Measurements from ENCODE around the gene KCNMA1.
A peak's percentile ranks its signal among the peaks of the same experiment; 100 is the strongest.
"Not testable (repeated sequence)": the region's sequence is repeated elsewhere in the genome, so short reads cannot be mapped to it uniquely, and the experiment has no call there.

The KCNMA1 gene

GRCh38 chr10:77351386-77351785, 286.2 kb downstream of the KCNMA1 start:
- DNase-seq = no peak

DNA sequence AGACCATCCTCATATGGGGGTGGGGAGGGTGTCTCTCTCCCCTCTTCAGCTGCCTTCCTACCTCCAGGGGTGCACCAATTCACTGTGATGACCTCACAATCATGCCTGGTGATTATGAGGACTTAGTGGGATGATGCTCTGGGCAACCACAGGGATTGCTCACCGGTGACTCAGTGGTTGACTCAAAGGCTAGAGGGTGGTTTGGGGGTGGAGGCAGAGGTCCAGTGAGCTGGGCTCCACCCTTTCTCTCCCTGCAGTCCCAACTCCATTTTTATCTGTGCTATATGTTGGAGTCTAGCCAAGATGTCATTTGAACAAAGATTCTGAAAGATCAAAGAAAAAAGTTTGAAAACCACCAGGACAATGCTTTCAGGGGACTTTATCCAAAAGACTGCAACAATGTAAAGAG, 286.9 kb downstream of the KCNMA1 start:
- peak; percentile 8 for DNase-seq

GRCh38 chr10:77350134-77350533, 287.5 kb downstream of the KCNMA1 start:
- no peak for DNase-seq

DNA sequence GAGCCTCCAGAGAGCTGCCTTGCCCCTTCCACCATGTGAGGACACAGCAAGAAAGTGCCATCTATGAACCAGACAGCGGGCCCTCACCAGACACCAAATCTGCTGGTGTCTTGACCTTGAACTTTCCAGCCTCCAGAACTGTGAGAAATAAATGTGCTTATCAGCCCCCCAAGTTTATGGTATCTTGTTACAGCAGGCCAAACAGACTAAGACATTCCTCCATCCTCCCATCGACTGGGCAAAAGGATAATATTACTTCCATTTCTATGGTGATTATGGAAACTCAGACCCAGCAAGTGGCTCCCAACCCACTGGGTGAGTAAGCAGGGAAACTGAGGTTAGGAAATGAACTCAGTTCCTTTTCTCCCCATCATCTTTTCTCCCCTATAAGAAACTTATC, 288.4 kb downstream of the KCNMA1 start:
- no peak for DNase-seq

DNA sequence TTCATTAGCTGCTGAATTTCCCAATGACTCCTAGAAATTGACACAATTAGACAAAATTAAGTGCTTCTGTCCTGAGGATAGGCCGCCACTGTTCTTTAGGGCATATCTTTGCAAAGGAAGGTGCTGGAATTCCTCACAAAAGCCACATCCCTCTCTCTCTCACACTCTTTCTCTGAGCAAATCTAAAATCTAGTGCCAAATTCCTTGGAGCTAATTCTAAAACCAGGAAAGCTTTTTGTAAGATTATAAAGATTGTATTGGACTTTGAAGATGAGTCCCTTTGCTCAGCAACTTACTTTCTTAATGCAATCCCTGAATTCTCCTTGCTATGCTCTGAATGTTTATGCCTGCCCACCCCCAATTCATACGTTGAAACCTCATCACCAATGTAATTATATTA, 288.9 kb downstream of the KCNMA1 start:
- DNase-seq = no peak

- DNase-seq = no peak
These were observed 289.5 kb downstream of the KCNMA1 start for GRCh38 chr10:77348082-77348481.

DNA sequence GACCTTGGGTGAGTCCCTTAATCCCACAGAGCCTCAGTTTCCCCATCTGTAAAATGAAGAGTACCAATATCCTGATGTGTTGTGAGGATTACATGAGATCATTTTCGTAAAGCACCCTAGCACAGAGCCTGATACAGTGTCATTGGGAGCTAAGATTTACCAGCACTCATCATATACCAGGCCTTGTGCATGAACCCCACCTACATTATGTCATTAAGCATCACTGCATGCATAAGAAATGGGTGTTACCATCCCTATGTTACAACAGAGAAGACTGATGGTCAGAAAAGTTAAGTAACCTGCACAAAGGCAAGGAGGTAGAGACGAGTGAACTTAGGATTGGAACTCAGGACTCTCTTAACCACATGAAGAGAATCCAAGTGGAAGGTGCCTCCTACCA, 290.6 kb downstream of the KCNMA1 start:
- no peak for DNase-seq

GRCh38 chr10:77341055-77341454, 296.6 kb downstream of the KCNMA1 start:
- no peak for DNase-seq

- not testable (repeated sequence) for DNase-seq
These were observed 297.7 kb downstream of the KCNMA1 start for GRCh38 chr10:77339872-77340271.

- DNase-seq = no peak
These were observed 298.4 kb downstream of the KCNMA1 start for GRCh38 chr10:77339166-77339565.

- DNase-seq = no peak
These were observed 299.5 kb downstream of the KCNMA1 start for GRCh38 chr10:77338143-77338542.

GRCh38 chr10:77334501-77334900, 303.1 kb downstream of the KCNMA1 start:
- no peak for DNase-seq

DNA sequence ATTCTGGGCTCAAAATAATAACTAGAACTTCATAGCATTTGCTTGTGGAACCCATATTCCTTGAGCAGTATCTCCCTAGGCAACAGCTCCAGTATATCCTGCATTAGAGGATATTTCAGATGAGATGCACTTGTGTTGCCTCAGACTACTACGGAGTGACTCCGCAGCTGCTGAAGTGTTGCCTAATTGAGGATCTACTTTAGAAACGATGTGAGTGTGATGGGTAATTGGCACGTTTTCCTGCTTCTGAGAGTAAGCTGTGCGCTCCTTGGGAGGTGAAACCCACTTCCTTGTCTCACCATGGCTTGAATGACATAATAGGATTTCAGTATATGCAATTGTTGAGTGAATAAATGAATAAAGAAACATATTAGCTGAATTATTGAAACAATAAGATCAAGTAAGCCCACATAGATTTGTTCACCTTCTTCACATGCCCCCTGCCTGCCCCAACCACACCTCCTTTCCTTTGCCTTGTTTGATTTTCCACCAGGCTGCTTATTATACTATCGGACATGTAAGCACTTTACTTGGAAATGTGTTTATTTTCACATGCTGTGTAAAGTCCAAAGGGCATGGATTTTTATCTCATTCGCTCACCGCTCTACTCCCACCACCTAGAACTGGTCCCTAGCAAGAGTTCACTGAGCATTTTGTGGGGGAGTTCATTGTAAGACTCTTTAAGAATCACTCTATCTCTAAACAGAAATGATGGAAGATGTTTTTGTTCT, 303.8 kb downstream of the KCNMA1 start:
- DNase-seq = peak; percentile 12

GRCh38 chr10:77332256-77332655, 305.4 kb downstream of the KCNMA1 start:
- DNase-seq = peak; percentile 63

DNA sequence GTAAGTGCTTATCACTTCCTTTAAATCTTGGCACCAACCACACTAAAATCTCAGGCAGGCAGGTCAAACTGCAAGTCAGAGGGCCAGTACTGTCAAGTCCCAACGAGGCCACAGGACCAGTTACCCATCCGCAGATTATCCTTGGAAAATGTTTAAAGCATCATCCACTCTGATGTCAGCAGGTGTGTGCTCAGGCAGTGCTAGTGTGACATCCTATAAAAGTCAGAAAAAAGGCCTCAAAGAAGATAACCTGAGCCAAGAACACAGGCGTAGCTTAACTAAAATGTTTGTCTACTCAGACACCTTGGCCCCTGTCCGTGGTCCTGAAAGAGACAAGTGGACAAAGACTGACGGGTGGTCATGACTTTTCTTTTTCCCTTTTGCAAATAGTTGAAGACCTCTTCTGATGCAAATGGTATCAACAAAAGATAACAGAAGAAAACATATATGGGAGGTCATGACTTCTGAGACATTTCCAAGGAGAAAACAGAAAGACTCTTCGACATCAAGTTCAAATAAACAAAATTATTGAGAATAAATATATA, 309.3 kb downstream of the KCNMA1 start:
- peak; percentile 69 for DNase-seq

DNA sequence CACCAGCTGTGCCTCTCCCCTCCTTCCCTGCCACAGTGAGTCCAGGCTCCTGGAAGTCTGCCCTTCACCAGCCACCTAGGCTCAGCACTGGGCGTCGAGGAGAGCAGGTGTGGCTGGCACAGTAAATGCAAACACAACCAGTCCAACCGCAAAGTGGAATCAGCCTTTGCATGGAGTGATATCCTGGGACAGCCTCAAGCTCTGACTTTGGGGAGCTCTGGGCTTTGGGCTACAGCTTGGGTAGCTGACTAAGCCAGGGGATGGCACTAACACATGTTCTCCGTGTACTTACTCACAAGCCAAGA, 312.4 kb downstream of the KCNMA1 start:
- no peak for DNase-seq

GRCh38 chr10:77321838-77322237, 315.8 kb downstream of the KCNMA1 start:
- no peak for DNase-seq

DNA sequence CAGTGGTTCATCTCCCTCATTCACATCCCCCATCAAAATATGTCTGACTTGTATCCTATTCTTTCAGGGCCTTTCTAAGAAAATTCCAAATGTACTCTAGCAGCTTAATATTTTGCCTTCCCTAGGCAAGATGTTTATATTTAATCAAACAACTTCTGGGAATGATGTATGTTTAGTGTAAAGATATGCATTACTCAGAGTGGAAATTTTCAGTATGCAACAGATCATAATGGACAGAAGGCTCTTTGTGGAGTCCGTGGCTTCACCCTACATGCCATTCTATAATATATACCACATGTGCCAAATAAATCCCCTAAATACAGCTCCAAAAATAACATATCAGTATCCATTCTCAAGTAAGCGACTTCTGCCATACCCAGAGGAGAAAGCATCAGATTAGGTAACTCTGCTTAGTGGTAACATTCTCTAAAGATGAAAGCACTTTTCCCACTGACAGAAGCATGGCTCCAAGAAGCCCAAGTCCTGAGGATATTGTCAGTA, 316.6 kb downstream of the KCNMA1 start:
- peak; percentile 55 for DNase-seq

DNA sequence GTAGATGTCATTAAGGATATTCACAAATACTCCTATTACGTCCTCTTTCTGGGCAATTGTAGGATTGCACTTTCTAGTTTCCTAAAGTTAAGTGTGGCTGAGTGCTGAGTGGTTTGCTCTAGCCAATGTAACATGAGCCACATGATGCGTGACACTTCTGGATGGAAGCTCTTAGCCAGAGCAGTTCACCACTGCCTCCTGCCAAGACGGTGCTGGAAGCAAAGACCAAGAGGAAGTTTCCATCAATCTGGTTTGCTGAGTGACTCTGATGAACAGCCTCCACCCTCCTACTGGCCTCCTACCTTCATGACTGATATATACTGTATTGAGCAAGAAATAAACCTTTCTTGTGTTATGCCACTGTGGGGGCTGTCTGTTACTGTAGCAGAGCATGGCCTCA, 318.1 kb downstream of the KCNMA1 start:
- no peak for DNase-seq

GRCh38 chr10:77318739-77319138, 318.9 kb downstream of the KCNMA1 start:
- DNase-seq = no peak

GRCh38 chr10:77317221-77317620, 320.4 kb downstream of the KCNMA1 start:
- no peak for DNase-seq

- DNase-seq = no peak
These were observed 322.0 kb downstream of the KCNMA1 start for GRCh38 chr10:77315496-77316129.

- DNase-seq = no peak
These were observed 324.4 kb downstream of the KCNMA1 start for GRCh38 chr10:77313066-77313750.

- DNase-seq = peak; percentile 69
These were observed 326.4 kb downstream of the KCNMA1 start for GRCh38 chr10:77311186-77311585.
